Islet of Langerhans (tissue), 1 donor: ENCODE results near the gene SLC4A2.

ENCODE experiments used
- FAIRE-seq: peaks from one replicate; lab custom pipeline; 2011; peaks lifted over from hg19 to GRCh38; lab: Jason Lieb, UNC

The SLC4A2 gene

DNA sequence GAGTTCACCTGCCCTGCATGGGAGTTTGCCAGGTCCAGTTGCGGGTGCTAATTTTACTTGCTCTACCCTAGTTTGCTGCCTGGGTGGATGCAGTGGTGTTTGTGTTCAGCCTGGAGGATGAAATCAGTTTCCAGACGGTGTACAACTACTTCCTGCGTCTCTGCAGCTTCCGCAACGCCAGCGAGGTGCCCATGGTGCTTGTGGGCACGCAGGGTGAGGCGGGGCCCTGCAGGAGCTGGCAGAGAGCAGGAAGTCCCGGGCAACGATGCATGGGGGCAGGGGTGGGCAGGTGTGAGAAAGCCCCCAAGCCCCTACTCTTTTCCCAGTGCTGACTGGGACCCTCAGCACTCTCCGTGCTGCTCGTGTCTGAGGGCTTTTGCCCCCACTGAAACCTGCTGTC, 58.2 kb downstream of the SLC4A2 start:
- FAIRE-seq: no peak

DNA sequence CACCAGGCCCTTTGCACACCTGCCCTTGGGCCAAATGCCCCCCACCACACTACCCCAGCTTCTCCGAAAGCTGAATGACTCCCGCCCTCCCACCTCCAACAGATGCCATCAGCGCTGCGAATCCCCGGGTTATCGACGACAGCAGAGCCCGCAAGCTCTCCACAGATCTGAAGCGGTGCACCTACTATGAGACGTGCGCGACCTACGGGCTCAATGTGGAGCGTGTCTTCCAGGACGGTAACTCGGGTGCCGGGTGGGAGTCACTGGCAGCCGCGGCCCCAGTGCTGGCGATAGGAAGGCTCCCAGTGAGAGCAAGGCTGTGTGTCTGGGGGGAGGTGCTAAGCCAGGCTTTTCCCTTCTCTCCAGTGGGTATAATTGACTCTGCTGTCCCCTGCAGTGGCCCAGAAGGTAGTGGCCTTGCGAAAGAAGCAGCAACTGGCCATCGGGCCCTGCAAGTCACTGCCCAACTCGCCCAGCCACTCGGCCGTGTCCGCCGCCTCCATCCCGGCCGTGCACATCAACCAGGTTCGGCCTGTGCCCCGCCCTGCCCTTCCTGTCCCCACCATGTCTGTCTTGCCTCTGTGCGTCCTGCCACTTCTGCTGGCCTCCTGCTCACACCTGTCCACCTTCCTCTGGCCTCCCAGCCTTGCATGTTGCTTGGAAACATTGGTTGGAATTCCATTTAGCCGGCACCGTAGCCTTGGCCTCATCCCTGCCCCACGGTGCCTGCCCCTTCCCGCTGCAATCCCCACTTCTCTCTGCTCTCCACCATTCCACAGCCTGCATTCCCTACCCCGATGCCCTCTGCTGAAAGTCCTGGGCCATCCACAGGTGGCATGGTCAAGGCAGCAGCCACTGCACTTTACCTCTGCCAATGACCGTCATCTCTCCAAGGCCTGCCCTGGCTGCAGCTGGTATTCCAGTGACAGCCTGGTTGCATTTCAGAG, 59.0 kb downstream of the SLC4A2 start:
- no peak for FAIRE-seq

DNA sequence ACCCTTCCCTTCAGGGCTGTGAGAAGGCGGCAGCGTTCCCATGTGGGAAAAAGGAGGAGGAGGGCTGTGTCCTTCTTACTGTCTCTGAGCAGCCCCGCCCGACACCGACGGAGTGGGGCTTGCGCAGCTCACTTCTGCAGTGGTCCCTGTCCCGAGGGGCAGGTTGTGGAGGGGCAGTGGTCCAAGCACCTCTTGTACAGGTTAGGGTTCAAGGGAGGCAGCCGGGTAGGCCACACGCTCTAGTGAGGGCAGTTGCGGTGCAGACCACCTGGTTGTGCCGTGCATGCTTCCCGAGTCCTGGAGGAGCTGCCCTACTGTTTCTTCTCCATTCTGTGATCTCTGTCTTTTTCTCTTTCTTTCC, 59.6 kb downstream of the SLC4A2 start:
- FAIRE-seq: no peak

DNA sequence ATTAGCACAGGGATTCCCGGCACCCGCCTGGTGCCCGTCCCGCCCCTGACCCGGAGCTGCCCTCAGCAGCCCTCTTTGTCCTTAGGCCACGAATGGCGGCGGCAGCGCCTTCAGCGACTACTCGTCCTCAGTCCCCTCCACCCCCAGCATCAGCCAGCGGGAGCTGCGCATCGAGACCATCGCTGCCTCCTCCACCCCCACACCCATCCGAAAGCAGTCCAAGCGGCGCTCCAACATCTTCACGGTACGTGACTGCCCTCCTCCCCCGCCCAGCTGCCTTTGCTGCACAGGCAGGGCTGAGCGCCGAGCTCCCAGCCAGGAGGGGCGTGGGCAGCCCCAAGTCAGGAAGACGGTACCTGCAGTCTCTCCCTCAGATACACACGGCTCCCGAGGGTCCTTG, 60.5 kb downstream of the SLC4A2 start:
- no peak for FAIRE-seq

DNA sequence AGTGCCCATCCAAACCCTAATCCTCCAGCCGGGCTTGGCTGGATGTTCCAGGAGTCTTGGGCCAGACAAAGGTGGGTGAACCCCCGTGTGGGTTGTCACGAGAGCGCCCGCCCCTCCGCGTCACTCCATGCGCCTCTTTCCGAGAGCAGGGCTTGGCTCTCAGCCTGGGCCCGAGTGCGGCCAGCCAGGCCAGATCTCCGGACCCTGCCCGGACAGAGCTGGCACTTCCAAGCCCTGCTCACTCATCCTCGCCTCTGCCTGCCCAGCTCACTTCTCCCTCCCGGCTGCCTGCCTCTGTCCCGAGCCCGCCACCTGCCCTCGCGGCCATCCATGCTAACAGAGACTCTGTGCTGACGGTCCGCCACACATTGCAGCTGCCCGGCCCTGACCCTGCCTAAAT, 61.5 kb downstream of the SLC4A2 start:
- no peak for FAIRE-seq

DNA sequence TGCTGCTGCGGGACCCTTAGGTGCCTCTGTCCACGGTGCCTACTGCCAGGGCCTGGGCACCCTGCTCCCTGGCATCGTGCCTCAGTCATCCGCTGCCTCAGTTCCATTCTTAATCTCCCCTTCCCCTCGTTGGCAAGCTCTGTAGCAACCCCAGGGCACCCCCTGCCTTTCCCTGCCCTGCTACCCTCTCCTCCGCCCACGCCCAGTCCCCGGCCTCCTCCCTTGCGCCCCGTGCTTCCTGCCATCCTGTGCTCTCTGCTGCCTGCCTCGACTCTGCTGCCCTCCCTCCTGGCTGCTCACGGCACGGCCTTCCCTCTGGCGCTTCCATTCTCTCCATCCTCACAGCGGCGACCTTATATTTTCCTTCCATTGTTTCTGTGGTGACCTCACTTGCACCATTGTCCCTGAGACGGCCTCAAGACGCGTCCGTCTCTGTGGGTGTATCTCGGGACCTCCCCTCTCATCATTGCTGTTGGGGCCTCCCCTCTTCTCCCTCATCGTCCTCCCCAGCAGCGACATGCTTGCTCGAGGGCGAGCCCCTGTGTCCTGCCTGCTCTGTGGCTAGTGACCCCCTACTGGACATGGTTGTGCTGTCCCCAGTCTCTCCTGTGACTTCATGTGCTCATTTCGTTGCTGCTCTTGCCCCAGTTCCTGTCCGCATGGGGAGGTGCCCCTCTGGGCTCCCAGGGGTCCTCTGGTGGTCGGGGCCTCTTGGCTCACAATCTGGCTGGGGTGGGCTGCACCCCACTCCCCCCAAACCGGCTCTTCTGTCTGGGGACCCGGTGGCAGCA, 62.2 kb downstream of the SLC4A2 start:
- no peak for FAIRE-seq

DNA sequence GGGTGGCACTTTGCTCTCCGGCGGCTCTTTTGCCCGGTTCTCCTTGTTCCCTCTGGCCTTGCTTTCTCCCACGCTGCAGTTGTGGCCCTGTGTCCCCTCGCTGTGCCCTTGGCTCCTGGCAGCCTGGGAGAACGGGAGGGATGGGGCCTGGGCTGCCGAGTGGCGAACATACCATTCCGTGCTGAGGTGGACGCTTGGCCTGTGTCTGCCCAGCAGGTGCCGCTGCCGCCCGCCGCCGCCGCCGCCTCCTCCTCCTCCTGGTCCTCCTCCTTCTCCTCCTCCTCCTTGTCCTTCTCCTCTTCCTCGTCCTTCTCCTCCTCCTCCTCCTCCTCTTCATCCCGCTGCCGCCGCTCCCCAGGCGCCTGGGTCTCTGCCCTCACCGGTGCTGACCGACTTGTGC, 62.9 kb downstream of the SLC4A2 start:
- FAIRE-seq: no peak

DNA sequence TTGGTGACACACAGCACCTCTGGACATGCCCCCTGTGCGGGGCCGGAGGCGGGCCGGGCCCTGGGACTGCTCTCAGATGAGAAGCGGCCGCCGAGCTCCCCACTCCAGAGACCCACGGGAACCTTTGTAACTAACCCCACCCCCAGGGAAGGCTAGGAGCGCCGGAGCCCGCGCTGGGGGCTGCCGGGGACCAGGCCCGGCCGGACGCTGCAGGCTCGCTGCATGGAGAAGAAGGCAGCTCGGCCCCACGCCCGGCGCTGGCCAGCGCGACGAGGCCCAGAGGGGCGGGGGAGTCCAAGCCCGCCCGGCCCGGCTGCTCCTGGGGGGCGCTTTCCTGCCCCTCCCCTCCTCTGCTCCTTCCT, 63.4 kb downstream of the SLC4A2 start:
- no peak for FAIRE-seq

DNA sequence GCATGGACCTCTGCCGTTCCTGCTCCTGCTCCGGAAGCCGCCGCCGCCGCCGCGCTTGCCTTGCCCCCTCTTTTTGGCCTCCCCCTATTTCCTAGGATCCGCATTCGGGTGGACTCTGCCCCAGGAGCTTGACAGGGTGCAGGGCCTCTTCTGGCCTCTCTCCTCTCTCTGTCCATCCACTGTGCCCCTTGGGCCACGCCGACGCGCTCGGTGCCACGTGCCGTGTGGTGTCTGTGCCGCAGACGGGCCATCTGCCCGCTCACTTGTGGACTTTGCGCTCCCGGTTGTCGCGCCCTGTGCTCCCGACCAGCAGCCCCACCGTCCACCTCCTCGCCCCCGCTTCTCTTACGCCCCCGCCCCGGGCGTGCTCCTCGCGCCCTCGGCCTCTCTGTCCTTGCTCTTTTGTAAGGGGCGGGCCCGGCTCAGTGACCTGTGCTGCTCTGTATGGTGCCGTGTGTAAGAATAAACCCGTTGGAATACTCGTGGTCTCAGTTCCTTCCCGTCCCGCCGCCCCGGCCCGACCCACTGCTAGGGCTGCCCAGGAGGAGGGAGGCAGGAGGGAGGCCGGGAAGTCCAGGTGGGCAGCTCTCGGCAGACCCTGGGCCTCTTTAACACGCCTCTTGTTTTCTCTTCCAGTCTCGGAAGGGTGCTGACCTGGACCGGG, 63.9 kb downstream of the SLC4A2 start:
- FAIRE-seq: no peak

DNA sequence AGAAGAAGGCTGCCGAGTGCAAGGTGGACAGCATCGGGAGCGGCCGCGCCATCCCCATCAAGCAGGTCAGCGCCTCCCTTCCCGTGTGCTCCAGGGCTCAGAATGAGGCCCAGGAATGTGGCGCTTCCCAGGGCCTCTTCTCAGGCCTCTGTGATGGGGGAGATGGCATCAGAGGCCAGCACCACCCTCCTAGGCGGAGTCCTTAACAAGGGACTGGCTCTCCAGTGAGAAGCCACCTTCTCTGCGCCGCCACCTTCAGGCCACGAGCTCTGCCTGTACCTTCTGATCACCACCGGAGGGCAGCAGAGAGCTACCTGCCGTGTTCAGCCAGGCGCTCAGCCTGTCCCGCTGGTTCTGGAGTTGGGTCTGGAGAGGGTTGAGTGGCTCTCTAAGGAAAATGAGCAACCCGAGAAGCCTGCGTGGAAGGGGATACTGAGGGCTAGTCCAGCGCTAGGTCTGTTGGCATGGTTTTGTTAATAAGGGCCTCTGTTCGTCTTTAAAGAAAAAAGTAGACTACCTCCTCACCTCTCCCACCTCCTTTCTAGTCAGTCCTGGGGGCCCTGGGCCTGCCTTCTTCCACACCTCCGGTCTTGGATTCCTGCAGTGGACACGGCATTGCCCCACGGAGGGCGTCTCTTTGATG, 64.6 kb downstream of the SLC4A2 start:
- FAIRE-seq: no peak

DNA sequence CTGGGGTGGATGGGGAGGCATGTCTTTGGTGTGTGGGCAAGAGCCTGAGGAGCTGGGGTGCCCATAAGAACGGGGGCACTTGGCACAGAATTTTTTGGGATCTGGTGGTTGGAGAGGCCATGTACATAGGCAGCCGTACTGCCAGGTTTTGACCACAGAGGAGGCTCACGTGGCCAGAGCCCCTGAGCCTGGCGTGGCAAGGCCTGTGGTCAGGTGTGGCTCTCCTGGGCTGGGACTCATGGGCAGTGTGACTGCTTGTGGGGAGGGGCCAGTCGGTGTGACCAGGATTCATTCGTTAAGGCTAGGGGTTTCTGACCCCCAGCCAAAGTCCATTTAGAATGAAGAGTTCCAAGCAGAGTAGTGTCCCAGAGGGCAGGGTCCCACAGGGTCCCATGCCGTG, 65.1 kb downstream of the SLC4A2 start:
- FAIRE-seq: no peak

DNA sequence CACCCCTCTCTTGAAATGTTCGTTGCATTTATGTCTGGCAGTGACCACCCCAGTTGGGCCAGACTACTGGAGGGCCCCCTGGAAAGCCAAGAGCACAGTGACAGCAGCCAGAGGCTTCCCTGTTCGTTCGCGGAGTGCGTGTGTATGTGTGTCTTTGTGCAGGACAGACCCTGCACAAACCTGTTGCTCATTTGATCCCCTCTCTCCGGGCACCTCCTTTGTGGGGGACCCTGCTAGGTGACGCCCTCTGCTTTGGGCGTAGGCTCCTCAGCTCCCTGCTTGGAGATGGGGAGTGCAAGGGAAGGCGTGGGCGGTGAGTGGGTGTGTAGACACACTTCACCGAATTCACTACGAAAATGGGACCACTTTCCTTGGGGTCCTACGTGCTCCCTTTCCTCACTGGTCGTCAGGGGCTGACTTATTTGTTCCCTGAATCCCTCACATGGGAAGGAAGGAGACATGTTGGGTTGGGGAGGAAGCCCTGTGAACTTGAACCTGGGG, 65.6 kb downstream of the SLC4A2 start:
- no peak for FAIRE-seq

DNA sequence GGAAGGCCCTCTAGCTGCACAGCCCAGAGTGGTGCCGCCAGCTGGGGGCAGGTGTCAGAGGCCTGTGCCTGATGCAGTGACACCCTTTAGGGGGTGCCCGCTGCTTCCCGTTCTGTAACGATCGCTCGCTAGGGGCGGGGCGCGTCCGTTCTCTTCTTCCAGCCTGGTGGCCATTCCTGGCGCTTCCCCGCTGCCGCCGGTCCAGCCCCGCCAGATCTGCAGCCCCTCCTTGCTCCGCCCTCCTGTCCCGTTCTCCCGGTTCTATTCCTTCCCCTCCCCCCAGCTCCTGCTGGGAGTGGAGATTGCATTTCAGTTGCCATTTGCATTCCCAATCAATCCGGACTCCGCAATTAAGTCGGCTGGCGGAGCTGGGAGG, 66.1 kb downstream of the SLC4A2 start:
- no peak for FAIRE-seq

DNA sequence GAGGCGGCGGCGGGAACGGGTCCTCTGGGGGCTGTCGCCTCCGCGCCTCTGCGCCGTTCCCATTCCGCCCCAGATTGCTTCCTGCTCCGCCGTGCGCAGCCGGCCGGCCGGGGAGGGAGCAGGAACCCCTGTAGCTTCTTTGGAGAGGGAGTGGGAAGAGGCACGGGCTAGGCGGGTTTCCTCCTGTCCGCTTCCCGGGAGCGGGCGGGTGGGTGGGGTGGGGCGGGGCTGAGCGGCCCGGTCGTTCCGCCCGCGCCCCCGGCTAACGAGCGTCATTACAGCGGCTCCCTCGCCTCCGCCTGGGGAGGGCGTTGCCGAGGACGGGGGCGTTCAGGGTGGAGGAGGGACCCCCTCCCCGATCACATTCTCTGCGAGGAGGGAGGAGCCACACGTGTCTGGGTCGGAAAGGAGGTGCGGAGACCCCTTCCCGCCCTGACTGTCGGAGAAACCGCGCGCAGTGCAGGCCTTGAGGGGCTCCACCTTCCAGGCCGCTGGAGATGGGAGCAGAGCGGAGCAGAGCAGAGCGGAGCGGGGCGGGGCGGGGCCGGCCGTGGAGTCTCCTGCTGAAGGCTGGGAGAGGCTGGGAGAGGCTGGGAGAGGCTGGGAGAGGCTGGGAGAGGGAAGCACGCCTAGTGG, 66.6 kb downstream of the SLC4A2 start:
- FAIRE-seq: no peak
